Measurements from ENCODE around the gene SOCS3.
"Not testable (repeated sequence)": the region's sequence is repeated elsewhere in the genome, so short reads cannot be mapped to it uniquely, and the experiment has no call there.

Gene SOCS3

DNA sequence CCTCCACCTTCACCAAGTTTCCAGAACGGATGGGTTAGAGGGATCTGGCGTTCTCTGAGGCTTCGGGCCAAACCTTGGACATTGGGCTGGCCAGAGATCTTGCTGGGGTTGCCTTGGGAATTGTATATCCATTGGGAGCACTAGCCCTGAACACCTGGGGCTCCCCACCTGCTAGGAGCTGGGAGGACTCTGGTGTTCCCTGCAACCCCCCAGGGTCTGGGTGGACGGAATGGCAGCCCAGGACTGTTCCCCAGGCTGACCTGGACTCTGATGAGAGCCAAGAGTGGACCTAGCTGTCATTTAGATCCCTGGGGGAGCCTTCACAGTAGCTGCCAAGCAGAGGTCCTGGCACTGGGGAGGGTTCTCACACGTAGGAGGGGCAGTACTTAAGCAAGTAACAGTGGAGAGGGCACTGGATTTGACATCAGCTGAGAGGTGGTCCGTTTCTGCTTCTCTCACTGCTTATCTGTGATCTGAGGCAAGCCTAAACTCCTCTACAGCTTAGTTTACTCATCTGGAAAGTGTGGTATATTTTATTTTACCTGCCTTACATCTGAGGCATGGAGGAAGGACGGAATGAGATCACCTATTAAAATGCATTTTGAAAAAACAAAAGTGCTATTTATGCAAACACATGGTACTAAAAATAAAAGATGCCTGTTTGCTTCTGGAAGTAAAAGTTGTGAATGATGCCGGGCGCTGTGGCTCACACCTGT is 11.7 kb downstream of the SOCS3 start:
- no peak for DNase-seq (ENCODE audit: low read depth in 3 of 3)

- DNase-seq (ENCODE audit: low read depth in 3 of 3), result no peak
These were observed 12.4 kb downstream of the SOCS3 start for GRCh38 chr17:78347453-78347852.

GRCh38 chr17:78346605-78347250 is 13.1 kb downstream of the SOCS3 start:
- DNase-seq (ENCODE audit: low read depth in 3 of 3), result no peak

- no peak for DNase-seq (ENCODE audit: low read depth in 3 of 3)
These were observed 13.9 kb downstream of the SOCS3 start for GRCh38 chr17:78345791-78346494.

DNA sequence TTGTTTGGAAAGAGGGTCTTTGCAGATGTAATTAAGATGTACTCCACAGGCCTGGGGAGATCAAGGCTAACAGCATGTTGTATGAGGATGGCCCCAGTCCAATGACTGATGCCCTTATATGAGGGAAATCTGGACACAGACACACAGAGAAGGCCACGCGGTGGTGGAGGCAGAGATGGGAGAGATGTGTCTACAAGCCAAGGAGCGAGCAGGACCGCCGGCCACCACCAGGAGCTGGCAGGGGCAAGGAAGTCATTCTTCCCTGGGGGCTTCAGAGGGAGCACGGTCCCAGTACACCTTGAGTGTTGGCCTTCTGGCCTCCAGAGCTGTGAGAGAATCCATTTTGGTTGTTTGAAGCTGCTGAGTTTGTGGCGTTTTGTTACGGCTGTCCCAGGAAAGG is 14.7 kb downstream of the SOCS3 start:
- no peak for DNase-seq (ENCODE audit: low read depth in 3 of 3)

- no peak for DNase-seq (ENCODE audit: low read depth in 3 of 3)
These were observed 15.2 kb downstream of the SOCS3 start for GRCh38 chr17:78344666-78345065.

DNA sequence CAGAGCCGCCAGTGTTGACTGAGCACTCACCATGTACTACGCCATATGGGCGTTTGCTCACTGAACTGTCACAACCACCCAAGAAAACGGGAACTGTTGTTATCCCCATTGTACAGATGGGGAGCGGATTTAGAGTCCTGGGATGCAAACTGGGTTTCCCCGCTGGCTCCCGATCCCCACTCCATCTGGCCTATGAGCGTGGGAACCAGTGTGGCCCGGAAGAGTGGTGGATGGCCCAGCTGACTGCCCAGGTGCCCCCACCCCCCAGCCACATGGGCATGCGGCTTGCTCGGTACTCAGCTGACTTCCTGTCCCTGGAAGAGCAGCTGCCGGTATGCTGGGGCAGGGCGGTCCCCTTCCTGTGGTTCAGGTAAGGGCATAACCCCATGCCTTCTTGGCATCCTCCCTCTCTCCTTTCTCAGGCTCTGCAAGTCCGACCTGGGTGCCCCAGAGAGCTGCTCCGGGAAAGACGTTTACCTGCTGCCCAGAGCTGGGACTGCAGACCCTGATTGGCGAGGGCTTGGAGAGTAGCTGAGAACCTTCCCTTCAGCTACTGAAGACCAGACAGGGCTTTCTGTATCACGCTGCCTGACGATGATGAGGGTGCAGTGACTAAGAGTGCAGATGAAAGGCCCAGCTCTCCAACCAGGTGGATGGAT is 16.2 kb downstream of the SOCS3 start:
- DNase-seq (ENCODE audit: low read depth in 3 of 3), result peak; percentile 35 to 74 (median 55)

DNA sequence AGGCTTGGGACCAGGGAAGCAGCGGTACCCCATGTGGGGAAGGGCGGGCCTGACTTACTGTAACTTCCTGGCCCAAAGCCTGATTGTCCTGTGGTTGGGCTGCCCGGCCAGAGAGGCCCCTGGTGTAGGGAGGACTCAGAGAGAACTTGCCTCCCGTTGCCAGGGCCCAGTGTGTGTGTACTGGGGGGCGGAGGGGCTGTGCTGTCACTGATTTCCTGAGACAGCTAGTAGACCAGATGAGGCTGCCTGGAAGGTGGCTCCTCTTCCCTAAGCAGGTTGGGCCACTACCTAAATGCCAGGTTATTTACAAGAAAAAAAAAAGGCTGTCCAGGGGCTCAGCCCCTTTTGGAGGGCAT is 16.7 kb downstream of the SOCS3 start:
- no peak for DNase-seq (ENCODE audit: low read depth in 3 of 3)

- no peak for DNase-seq (ENCODE audit: low read depth in 3 of 3)
These were observed 17.3 kb downstream of the SOCS3 start for GRCh38 chr17:78342449-78343186.

- no peak for DNase-seq (ENCODE audit: low read depth in 3 of 3)
These were observed 18.1 kb downstream of the SOCS3 start for GRCh38 chr17:78341559-78342448.

GRCh38 chr17:78340183-78340955 is 19.5 kb downstream of the SOCS3 start:
- no peak for DNase-seq (ENCODE audit: low read depth in 3 of 3)

- no peak for DNase-seq (ENCODE audit: low read depth in 3 of 3)
These were observed 21.2 kb downstream of the SOCS3 start for GRCh38 chr17:78338486-78339259.

- DNase-seq (ENCODE audit: low read depth in 3 of 3), result no peak
These were observed 22.4 kb downstream of the SOCS3 start for GRCh38 chr17:78337244-78338109.

DNA sequence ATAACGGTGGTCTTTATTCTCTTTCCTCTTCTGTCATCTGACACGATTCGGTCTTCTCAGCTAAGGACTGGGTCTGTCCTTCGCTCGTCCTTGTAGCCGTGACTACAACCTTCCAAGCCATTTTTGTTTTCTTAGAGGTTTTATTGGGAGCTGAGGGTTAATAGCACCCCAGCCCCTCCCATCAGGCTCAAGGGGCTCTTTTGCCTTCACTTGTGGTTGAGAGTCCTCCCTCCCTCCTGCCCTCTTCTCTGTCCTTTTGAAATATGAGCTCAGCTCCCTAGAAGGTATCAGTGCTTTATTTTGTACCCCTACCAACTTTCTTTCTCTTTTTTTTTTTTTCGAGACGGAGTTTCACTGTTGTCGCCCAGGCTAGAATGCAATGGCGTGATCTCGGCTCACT is 24.7 kb downstream of the SOCS3 start:
- DNase-seq (ENCODE audit: low read depth in 3 of 3), result no peak

DNA sequence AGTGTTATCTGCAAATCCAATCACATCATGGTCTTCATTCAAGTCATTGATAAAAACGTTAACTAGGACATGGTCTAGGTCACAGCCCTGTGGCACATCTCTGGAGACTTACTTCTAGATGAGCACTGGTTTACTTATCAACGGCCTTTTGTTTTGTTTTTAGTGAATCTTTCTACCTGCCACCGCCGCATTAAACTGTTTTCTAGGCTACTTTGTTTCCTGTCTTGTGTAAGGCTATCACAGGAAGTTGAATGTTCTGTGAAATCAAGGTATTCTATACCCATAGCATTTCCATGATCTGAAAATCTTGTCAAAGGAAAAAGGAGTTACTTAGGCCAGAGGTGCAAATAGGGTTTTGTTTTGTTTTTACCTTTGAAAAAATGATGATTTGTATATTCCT is 26.9 kb downstream of the SOCS3 start:
- DNase-seq (ENCODE audit: low read depth in 3 of 3), result no peak

- DNase-seq (ENCODE audit: low read depth in 3 of 3), result not testable (repeated sequence)
These were observed 28.5 kb downstream of the SOCS3 start for GRCh38 chr17:78331355-78331754.

GRCh38 chr17:78330570-78331224 is 29.2 kb downstream of the SOCS3 start:
- DNase-seq (ENCODE audit: low read depth in 3 of 3), result no peak

All from stimulated activated CD4-positive, alpha-beta T cell treated with anti-CD3 and anti-CD28 coated beads, TNF-alpha, amount 100 ng/mL, for 4 hours (primary cell).